ENCODE data around the gene CNIH3. TPM values are rescaled to one million over a fixed set of nuclear protein-coding genes. Genes with fewer than 3 reads are reported as not detected.
A peak's percentile ranks its signal among the peaks of the same experiment; 100 is the strongest.
"Not testable (repeated sequence)": the region's sequence is repeated elsewhere in the genome, so short reads cannot be mapped to it uniquely, and the experiment has no call there.

CNIH3 gene
- total RNA-seq, 1 donor = 3.9 TPM

DNA sequence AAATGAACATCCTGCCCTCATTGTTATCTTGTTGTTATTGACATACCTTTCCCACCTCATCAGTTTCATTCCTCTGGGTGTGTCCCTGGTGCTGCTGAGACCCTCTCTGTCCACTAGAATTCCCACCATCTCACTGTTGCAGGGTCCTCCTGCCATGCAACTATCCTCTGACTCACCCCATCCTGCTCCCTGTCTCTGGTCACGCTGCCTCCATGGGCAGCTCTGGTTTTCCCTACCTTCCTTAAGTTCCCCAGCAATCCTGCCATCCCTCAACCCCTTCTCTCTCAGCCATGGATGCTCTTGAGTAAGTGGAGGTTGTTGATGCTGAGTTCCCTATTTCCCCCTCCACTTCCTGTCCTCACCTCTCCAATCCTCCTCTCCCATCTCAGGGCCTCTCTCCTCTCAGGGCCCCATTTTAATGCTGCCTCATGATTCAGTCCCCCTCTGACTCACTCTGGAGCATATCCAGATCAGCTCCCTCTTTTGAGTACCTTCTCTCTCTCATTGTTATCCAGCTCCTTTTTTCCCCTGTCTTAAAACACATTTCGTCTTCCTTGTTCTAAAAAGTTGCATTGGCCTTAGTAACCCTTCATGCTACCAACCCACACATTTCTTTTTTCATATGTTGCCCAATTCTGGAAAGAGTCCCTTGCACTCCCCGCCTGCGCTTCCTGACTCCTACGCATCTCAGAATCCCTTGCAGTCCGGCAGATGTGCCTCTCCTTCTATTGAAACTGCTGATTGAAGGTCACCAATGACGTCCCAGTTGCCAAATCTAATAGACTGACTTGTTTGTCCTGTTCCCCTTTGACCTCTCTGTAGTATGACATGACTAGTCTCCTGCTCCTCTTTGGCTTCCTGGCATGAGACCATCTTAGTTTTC, 92.0 kb downstream of the CNIH3 start:
- peak; percentile 92 for DNase-seq (ENCODE audit: low read depth)
- TF ChIP-seq, protein P1, sequence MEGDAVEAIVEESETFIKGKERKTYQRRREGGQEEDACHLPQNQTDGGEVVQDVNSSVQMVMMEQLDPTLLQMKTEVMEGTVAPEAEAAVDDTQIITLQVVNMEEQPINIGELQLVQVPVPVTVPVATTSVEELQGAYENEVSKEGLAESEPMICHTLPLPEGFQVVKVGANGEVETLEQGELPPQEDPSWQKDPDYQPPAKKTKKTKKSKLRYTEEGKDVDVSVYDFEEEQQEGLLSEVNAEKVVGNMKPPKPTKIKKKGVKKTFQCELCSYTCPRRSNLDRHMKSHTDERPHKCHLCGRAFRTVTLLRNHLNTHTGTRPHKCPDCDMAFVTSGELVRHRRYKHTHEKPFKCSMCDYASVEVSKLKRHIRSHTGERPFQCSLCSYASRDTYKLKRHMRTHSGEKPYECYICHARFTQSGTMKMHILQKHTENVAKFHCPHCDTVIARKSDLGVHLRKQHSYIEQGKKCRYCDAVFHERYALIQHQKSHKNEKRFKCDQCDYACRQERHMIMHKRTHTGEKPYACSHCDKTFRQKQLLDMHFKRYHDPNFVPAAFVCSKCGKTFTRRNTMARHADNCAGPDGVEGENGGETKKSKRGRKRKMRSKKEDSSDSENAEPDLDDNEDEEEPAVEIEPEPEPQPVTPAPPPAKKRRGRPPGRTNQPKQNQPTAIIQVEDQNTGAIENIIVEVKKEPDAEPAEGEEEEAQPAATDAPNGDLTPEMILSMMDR (IDR thresholded peaks at IDR 0.05; ENCODE audit: insufficient read depth, low read depth, low read length) = no peak
- H3K4me3 ChIP-seq (ENCODE audit: low read depth, low read length) = no peak overlapping the region

DNA sequence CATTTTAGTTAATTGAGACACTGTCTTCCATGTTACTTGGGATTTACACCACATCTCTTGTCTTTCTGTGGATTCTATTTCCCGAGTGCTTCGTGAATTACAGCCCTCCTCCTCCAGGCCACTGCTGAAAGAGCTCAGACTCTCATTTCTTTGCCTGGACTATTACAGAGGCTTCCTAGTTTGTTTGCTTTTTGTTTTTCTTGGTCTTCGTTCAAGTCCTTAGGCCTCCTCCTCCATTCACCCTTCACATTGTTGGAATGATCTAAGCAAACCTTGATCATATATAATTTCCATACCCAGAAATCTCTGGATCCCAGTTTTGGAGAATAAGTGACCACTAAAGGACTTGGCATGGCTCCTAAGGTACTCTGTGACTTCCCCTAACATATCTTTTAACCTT, 94.1 kb downstream of the CNIH3 start:
- peak; percentile 21 for DNase-seq (ENCODE audit: low read depth)
- H3K4me3 ChIP-seq (ENCODE audit: low read depth, low read length) = no peak overlapping the region

DNA sequence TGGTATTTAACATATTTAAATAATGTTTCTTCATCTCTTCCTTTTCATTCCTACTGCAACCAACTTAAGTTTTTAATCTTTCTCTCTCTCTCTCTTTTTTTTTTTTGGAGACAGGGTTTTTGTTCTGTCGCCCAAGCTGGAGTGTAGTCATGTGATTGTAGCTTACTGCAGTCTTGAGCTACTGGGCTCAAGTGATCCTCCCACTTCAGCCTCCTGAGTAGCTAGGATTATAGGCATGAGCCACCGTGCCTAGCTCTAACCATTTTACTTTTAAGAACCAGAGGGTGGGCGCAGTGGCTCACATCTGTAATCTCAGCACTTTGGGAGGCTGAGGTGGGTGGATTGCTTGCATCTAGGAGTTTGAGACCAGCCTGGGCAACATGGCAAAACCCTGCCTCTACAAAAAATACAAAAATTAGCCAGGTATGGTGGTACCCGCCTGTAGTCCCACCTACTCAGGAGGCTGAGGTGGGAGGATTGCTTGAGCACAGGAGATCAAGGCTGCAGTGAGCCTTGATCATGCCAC, 95.2 kb downstream of the CNIH3 start:
- not testable (repeated sequence) for H3K4me3 ChIP-seq (ENCODE audit: low read depth, low read length); DNase-seq (ENCODE audit: low read depth)

More for the DNA sequence above, 94.1 kb downstream of the CNIH3 start:
- TF ChIP-seq, protein P1 (IDR thresholded peaks at IDR 0.05; ENCODE audit: insufficient read depth, low read depth, low read length) = no peak

DNA sequence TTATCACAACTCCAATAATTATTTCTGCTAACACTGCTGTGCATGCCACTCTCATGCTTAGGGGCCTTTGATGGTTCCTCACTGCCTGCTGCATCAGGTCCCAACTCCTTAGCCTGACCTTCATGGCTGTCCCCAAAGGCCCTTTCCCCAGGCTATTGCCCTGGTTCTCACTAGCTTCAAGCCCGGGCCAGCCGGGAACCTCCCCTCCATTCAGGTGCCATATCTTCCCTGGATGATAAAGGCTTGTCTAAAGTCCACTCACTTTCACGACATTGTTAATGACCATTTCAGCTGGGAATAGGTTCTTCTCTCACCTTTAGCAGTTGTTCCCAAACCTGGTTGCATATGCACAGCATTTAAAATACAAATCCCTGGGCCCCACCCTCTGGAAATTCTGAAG, 95.8 kb downstream of the CNIH3 start:
- TF ChIP-seq, protein P1 (IDR thresholded peaks at IDR 0.05; ENCODE audit: insufficient read depth, low read depth, low read length) = no peak
- DNase-seq (ENCODE audit: low read depth) = no peak
- no peak overlapping the region for H3K4me3 ChIP-seq (ENCODE audit: low read depth, low read length)

DNA sequence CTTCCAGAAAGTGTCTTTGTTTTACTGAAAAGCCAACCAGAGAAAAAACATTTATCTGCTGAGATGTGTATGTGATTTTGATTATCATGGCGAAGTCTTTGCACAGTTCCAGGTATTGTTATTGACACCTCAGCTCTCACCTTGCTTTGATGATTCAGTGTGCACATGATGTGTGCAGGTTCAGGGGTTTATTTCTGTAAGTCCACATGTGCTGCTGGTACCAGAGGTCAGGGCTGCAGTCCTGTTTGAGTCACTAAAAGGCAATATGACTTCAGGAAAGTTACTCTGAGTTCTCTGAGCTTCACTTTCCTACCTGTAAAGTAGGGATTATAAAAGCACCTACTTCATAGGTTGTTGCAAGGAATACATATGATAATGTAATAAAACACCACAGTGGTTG, 97.1 kb downstream of the CNIH3 start:
- TF ChIP-seq, protein P1 (IDR thresholded peaks at IDR 0.05; ENCODE audit: insufficient read depth, low read depth, low read length) = no peak
- DNase-seq (ENCODE audit: low read depth) = no peak
- H3K4me3 ChIP-seq (ENCODE audit: low read depth, low read length) = no peak overlapping the region

DNA sequence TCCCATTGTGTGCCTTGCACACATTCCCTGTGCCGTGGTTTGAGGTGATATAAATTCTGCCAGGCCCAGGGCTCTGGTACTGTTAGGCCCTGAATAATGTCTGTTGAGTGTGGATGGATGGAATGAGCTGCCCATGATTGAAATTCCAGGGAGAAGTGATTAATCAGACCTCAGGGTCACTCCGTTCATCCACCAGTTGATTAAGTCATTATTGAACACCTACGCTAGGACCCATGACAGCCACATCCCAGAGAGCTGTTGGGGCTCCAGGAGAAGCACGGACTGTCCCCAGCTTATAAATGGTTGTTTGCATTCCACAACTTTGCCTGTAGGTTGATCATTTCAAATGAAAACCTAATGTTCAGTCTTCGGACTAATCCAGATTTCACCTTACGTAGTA, 98.4 kb downstream of the CNIH3 start:
- DNase-seq (ENCODE audit: low read depth) = no peak
- TF ChIP-seq, protein P1 (IDR thresholded peaks at IDR 0.05; ENCODE audit: insufficient read depth, low read depth, low read length) = no peak
- H3K4me3 ChIP-seq (ENCODE audit: low read depth, low read length) = no peak overlapping the region

DNA sequence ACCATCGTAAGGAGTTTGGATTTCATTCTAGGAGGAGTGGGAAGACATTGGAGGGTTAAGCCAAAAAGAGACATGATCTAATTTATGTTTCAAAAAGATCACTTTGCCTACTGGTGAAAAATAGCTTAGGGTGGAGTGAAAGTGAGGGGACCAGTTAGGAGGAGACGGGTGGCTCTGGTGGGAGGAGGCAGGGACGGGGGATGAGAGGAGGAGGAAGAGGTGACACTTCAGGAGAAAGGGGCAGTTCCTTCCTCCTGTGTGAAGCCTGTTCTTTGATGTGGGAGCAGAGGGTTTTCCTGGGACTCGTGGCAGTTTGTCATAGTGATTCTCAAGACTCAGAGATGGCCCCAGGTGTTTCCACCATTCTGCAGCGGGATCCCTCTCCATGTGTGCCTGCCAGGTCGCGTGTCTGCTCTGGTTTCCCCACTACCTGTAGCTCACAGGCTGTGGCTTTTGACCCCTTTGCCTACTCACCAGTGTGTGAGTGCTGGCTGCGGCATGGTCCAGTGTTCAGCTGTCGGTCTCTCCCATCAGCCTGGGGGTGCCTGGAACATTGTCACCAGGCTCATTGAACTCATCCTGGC, 102.4 kb downstream of the CNIH3 start:
- DNase-seq (ENCODE audit: low read depth) = no peak
- TF ChIP-seq, protein P1 (IDR thresholded peaks at IDR 0.05; ENCODE audit: insufficient read depth, low read depth, low read length) = no peak
- H3K4me3 ChIP-seq (ENCODE audit: low read depth, low read length) = no peak overlapping the region

Measured in fibroblast of villous mesenchyme (primary cell).